NCI-H187 treated with DMSO at 0.1 percent for 48 hours (cell line): Measurements from ENCODE around the gene HDGFL2.
"Not testable (repeated sequence)": the region's sequence is repeated elsewhere in the genome, so short reads cannot be mapped to it uniquely, and the experiment has no call there.

Experiments
- DNase-seq: peaks from one replicate; lab custom pipeline; 2025; lab: John Stamatoyannopoulos, UW

HDGFL2 gene

DNA sequence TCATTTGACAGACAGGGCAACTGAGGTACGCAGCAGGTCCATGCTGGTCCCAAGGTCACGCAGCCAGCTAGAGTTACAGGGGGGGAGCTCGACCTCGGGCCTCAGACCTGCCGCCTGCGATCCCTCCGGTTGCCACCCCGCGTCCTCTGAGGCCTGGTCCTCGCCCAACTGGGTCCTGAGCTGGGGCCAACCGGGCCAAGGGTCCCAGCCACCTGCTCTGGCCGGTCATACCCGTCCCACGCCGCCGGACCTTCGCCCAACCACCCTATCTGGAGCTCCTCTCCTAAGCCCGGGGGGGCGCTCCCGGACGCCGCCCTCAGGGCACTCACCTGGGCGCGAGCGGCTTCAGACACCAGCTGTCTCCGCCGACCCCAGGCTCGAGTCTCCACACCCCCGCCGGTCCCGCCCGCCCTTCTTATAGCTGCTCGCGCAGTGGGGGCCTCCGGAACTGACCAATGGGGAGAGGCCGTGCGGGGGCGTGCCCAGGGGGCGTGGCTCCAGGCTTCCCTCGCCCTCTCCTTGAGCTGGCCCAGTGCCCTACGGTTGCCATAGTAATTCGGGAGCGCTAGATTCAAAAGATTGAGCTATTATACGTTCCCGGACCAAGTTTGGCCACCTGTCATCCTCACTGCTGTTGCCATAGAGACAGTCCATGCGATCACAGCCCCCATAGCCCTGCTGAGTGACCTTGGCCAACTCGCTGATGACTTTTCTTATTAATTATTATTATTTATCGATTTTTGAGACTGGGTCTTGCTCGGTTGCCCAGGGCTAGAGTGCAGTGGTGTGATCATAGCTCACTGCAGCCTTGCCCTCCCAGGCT, 63.0 kb downstream of the HDGFL2 start, which contains the start of gene PLIN5:
PLIN5 (minus strand) TSS at position 389 of the 823 bp plus-strand sequence. CDS start 1,150 bp downstream, outside the sequence.
- DNase-seq, result no peak

- DNase-seq, result no peak
Observed at GRCh38 chr19:4536798-4537197, 64.7 kb downstream of the HDGFL2 start.

- no peak for DNase-seq
Observed at GRCh38 chr19:4537953-4538600, 66.0 kb downstream of the HDGFL2 start.

DNA sequence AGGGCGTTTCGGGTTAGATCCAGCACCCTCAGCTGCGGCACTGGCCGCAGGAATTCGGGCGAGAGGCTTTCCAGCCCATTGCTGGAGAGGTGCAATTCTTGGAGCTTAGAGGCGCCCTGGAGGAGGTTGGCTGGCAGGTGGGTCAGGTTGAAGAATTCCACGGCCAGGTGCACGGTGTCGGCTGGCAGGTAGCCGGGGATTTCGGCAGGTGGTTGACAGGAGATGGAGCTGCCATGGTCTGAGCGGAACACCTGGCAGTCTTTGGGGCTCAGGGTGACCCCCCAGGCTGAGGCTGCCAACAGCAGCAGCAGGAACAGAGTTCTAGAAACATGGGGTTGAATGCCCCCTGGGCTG, 66.5 kb downstream of the HDGFL2 start:
- no peak for DNase-seq

DNA sequence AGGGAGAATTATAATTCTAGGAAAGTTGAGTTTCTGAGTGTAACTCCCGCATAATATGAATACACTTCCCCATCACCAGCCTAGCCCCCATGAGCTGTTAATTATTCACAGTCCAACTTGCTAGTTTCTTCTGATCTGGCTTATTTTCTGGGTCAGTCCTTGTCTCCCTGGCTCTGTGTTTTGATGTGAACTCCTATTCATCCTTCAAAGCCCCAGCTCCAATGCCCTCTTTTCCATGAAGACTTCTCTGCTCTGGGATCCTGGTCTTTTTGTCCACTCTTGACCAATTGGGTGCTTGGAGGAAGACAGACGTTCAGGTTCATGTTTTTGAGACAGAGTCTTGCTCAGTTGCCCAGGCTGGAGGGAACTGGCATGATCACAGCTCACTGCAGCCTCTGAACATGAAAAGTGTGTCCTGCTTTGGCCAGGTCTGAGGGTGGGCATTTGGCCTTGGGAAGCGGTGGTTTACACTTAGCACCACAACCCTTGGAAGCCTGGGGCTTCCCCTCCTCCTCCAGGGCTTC, 67.1 kb downstream of the HDGFL2 start:
- DNase-seq, result no peak

DNA sequence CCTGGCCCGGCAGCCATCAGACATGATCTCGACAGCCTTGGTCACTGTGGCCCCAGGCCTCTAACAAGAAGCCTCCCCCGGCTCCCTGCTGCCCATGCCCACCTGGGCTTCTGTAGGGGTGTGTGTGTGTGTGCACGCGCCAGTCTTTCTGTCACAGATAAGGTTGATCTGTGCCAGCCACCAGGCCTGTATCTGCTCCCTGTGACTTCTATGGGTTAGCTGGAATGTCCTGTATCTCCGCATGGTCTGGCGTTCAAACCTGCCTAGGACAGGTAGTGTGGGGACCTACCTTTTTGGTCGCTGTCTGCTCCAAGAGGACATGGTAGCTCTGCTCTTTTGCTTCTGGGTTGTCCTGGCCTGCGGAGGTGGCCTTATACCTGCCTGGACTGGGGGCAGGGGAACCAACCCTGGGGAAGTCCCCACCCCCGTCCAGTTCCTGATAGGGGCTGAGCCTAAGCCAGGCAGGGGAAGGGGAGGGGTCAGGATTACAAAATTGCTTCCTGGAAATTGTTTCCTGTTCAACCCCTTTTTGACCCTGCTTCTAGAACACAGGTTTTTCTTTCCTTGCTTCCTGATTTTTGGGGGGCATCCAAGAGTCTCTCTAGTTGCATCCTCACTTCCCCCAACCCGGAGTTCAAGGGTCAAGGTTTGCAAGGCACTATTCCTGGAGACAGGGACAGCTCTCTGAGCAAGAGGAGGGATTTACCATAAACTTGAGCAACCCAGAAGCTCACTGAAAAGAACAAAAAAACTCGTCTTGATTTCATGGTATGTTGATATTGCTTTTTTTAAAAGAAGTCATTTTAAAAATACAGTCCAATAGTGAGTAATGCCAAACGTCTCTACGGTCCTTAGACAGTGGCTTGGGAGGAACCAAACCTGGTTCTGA, 67.8 kb downstream of the HDGFL2 start, which contains the start of gene LRG1:
LRG1 (minus strand) TSS at position 344 of the 889 bp plus-strand sequence; CDS start at position 321, 23 bp downstream.
- no peak for DNase-seq

DNA sequence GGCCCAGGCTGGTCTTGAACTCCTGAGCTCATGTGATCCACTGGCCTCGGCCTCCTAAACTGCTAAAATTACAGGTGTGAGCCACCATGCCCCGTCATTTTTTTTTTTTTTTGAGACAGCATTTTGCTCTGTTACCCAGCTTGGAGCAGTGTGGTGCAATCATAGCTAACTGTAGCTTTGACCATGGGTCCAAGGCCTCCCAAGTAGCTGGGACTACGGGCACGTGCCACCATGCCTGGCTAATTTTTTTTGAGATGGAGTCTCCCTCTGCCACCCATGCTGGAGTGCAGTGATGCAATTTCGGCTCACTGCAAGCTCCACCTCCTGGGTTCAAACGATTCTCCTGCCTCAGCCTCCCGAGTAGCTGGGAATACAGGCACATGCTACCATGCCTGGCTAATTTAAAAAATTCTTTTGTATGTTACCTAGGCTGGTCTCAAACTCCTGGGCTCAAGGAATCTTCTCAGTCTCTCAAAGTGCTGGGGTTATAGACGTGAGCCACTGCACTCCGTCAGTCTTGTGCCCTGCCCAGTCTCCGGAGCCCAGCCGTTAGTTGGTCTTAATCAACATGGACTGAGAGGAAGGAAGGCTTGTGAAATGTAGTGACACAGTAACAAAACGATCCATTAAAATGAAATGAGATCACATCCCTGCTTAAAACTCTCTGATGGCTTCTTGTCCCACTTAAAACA, 69.2 kb downstream of the HDGFL2 start:
- no peak for DNase-seq

DNA sequence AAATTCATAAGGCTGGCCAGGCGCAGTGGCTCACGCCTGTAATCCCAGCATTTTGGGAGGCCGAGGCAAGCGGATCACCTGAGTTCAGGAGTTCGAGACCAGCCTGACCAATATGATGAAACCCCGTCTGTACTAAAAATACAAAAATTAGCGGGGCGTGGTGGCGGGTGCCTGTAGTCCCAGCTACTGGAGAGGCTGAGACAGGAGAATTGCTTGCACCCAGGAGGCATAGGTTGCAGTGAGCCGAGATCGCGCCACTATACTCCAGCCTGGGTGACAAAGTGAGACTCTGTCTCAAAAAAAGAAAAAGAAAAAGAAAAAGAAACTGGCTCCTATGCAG, 69.7 kb downstream of the HDGFL2 start:
- DNase-seq, result not testable (repeated sequence)

- DNase-seq, result no peak
Observed at GRCh38 chr19:4542896-4543841, 71.1 kb downstream of the HDGFL2 start.

GRCh38 chr19:4543842-4544647, 71.9 kb downstream of the HDGFL2 start:
- no peak for DNase-seq

- no peak for DNase-seq
Observed at GRCh38 chr19:4547303-4548237, 75.5 kb downstream of the HDGFL2 start.

GRCh38 chr19:4548238-4548584, 76.1 kb downstream of the HDGFL2 start:
- DNase-seq, result no peak

DNA sequence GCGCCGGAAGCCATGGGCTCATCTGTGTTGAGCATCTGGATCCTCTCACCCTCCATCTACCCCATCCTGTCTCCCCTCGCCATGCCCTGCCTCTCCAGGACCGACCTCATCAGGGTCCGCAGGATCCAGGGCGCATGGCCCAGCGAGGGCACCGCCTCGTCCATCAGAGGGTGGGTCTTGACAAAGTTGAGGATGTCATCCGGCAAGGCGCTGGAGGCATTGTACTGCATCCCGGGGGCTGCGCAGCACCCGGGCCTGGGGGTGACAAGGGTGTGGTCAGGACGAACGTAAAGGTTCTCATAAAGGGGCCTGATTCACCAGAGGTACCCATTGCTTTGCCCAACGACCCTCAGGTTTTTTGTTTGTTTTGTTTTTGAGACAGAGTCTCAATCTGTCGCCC, 77.9 kb downstream of the HDGFL2 start:
- DNase-seq, result no peak

- no peak for DNase-seq
Observed at GRCh38 chr19:4550479-4551050, 78.5 kb downstream of the HDGFL2 start.
